ENCODE results near the gene LRIG3. TPM values are rescaled to one million over a fixed set of nuclear protein-coding genes. Genes with fewer than 3 reads are reported as not detected.
"Not testable (repeated sequence)": the region's sequence is repeated elsewhere in the genome, so short reads cannot be mapped to it uniquely, and the experiment has no call there.

LRIG3 gene
- total RNA-seq, 2 donors from 2014 or later, result not detected

GRCh38 chr12:58855630-58856029 lies 64.7 kb downstream of the LRIG3 start:
- not testable (repeated sequence) for H3K27ac Mint-ChIP-seq, DNase-seq

GRCh38 chr12:58850826-58851225 lies 69.5 kb downstream of the LRIG3 start:
- no peaks in the 10 kb centered on the region for H3K27me3 Mint-ChIP-seq
- H3K36me3 Mint-ChIP-seq (ENCODE audit: low read depth), result no peaks in the 10 kb centered on the region
- no peaks in the 10 kb centered on the region for H3K9me3 ChIP-seq (ENCODE audit: control insufficient read depth, low read length, poor library complexity, severe bottlenecking)
- no peaks in the 10 kb centered on the region for H3K4me1 Mint-ChIP-seq
- no peak overlapping the region for H3K4me3 Mint-ChIP-seq
- ATAC-seq (no peak), DNase-seq (no peak)
- no peak overlapping the region for H3K27ac Mint-ChIP-seq

More at GRCh38 chr12:58855630-58856029, 64.7 kb downstream of the LRIG3 start:
- not testable (repeated sequence) for H3K9me3 ChIP-seq (ENCODE audit: control insufficient read depth, low read length, poor library complexity, severe bottlenecking); ATAC-seq; H3K27me3 Mint-ChIP-seq; H3K4me1 Mint-ChIP-seq; H3K4me3 Mint-ChIP-seq; H3K36me3 Mint-ChIP-seq (ENCODE audit: low read depth)

- no peaks in the 10 kb centered on the region for H3K4me1 Mint-ChIP-seq
These were observed 72.3 kb downstream of the LRIG3 start for GRCh38 chr12:58847901-58848600.

GRCh38 chr12:58844161-58844560 lies 76.1 kb downstream of the LRIG3 start:
- H3K36me3 Mint-ChIP-seq (ENCODE audit: low read depth), result no peaks in the 10 kb centered on the region
- H3K9me3 ChIP-seq (ENCODE audit: control insufficient read depth, low read length, poor library complexity, severe bottlenecking), result no peaks in the 10 kb centered on the region
- DNase-seq (no peak), ATAC-seq (no peak)
- H3K27ac Mint-ChIP-seq, result no peak overlapping the region
- H3K27me3 Mint-ChIP-seq, result no peaks in the 10 kb centered on the region
- no peak overlapping the region for H3K4me3 Mint-ChIP-seq
- no peaks in the 10 kb centered on the region for H3K4me1 Mint-ChIP-seq

More at GRCh38 chr12:58847901-58848600, 72.3 kb downstream of the LRIG3 start:
- Mint-ChIP-seq H3K27ac (no peak overlapping the region), H3K27me3 (no peaks in the 10 kb centered on the region), H3K4me3 (no peak overlapping the region), H3K36me3 (ENCODE audit: low read depth) (no peaks in the 10 kb centered on the region)
- no peak for DNase-seq
- no peaks in the 10 kb centered on the region for H3K9me3 ChIP-seq (ENCODE audit: control insufficient read depth, low read length, poor library complexity, severe bottlenecking)
- ATAC-seq, result no peak

GRCh38 chr12:58841058-58841798 lies 79.1 kb downstream of the LRIG3 start:
- no peak overlapping the region for H3K4me3 Mint-ChIP-seq
- no peak for DNase-seq

GRCh38 chr12:58833853-58834252 lies 86.5 kb downstream of the LRIG3 start:
- Mint-ChIP-seq H3K4me3 (no peak overlapping the region), H3K4me1 (no peaks in the 10 kb centered on the region), H3K27me3 (no peaks in the 10 kb centered on the region), H3K27ac (no peak overlapping the region), H3K36me3 (ENCODE audit: low read depth) (no peaks in the 10 kb centered on the region)
- ATAC-seq, result no peak
- H3K9me3 ChIP-seq (ENCODE audit: control insufficient read depth, low read length, poor library complexity, severe bottlenecking), result no peaks in the 10 kb centered on the region
- DNase-seq, result no peak

More at GRCh38 chr12:58841058-58841798, 79.1 kb downstream of the LRIG3 start:
- Mint-ChIP-seq H3K27me3 (no peaks in the 10 kb centered on the region), H3K4me1 (no peaks in the 10 kb centered on the region), H3K27ac (no peak overlapping the region), H3K36me3 (ENCODE audit: low read depth) (no peaks in the 10 kb centered on the region)
- ATAC-seq, result no peak
- no peaks in the 10 kb centered on the region for H3K9me3 ChIP-seq (ENCODE audit: control insufficient read depth, low read length, poor library complexity, severe bottlenecking)

GRCh38 chr12:58832920-58833319 lies 87.4 kb downstream of the LRIG3 start:
- no peaks in the 10 kb centered on the region for H3K36me3 Mint-ChIP-seq (ENCODE audit: low read depth)
- H3K4me1 Mint-ChIP-seq, result no peaks in the 10 kb centered on the region
- H3K27ac Mint-ChIP-seq, result no peak overlapping the region
- no peaks in the 10 kb centered on the region for H3K27me3 Mint-ChIP-seq
- DNase-seq (no peak), ATAC-seq (no peak)
- H3K9me3 ChIP-seq (ENCODE audit: control insufficient read depth, low read length, poor library complexity, severe bottlenecking), result no peaks in the 10 kb centered on the region
- H3K4me3 Mint-ChIP-seq, result no peak overlapping the region
